ENCODE data around the gene C6orf62. TPM values are rescaled to one million over a fixed set of nuclear protein-coding genes. Genes with fewer than 3 reads are reported as not detected.
A peak's percentile ranks its signal among the peaks of the same experiment; 100 is the strongest.
"Not testable (repeated sequence)": the region's sequence is repeated elsewhere in the genome, so short reads cannot be mapped to it uniquely, and the experiment has no call there.

Gene C6orf62
- polyA plus RNA-seq, 2 of the 4 experiments (the other 2 are of a cell fraction), result 66.3 to 73.4 TPM

DNA sequence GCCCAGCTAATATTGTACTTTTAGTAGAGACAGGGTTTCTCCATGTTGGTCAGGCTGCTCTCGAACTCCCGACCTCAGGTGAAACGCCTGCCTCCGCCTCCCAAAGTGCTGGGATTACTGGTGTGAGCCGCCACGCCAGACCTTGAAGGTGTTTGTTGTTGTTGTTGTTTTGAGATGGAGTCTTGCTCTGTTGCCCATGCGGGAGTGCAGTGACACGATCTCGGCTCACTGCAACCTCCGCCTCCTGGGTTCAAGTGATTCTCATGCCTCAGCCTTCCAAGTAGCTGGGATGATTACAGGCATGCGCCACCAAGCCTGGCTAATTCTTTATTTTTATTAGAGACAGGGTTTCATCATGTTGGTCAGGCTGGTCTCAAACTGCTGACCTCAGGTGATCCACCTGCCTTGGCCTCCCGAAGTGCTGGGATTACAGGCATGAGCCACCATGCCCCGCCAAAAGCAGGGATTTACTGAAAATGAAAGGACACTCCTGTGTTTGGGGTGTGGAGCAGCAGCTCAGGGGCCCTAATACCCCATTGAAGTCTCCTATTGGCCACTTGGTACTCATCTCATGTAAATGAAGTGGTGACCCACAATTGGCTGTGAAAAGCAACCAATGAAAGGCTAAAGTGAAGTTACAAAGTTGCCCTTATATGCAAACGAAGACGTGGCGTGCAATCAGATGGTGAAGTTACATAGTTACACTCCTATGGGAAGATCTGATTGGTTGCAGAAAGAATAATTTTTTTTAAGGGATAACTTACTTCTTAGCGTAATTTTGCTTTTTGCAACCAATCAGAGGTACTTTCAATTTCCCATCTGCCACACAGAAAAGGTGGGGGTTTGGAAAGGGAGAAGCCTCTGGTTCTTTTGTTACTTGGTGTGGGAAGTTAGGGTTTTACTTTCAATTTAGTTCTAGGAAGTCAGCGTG, 50.6 kb downstream of the C6orf62 start:
- 1% methylated on average over 18 of the region's 18 CpGs for WGBS (ENCODE audit: missing lambda C conversion rate)
- H3K4me2 ChIP-seq, result peak overlapping the region; percentile 90
- DNase-seq (ENCODE audit: low read depth in 1 of 2, low spot score in 1 of 2) (peak; percentile 73 to 98), ATAC-seq (peak; percentile 89 to 91)
- POLR2A ChIA-PET, result interaction anchor here (0.5 to 1.2 kb wide), 5 partner anchors 9 to 86 kb away, joined by 3 to 6 read pairs (median 4); partner anchors contain the start of gene KIAA0319
- not testable (repeated sequence) for FAIRE-seq, H3K9me3 ChIP-seq
- H3K4me3 ChIP-seq, result peak overlapping the region; percentile 92
- TF ChIP-seq, protein P1, sequence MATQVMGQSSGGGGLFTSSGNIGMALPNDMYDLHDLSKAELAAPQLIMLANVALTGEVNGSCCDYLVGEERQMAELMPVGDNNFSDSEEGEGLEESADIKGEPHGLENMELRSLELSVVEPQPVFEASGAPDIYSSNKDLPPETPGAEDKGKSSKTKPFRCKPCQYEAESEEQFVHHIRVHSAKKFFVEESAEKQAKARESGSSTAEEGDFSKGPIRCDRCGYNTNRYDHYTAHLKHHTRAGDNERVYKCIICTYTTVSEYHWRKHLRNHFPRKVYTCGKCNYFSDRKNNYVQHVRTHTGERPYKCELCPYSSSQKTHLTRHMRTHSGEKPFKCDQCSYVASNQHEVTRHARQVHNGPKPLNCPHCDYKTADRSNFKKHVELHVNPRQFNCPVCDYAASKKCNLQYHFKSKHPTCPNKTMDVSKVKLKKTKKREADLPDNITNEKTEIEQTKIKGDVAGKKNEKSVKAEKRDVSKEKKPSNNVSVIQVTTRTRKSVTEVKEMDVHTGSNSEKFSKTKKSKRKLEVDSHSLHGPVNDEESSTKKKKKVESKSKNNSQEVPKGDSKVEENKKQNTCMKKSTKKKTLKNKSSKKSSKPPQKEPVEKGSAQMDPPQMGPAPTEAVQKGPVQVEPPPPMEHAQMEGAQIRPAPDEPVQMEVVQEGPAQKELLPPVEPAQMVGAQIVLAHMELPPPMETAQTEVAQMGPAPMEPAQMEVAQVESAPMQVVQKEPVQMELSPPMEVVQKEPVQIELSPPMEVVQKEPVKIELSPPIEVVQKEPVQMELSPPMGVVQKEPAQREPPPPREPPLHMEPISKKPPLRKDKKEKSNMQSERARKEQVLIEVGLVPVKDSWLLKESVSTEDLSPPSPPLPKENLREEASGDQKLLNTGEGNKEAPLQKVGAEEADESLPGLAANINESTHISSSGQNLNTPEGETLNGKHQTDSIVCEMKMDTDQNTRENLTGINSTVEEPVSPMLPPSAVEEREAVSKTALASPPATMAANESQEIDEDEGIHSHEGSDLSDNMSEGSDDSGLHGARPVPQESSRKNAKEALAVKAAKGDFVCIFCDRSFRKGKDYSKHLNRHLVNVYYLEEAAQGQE (IDR thresholded peaks at IDR 0.05), result 0 out of 2 replicates have a peak, but pooled peaks have one; percentile 19
- TF ChIP-seq POLR2A (IDR thresholded peaks at IDR 0.05; ENCODE audit: low read length), result peak; percentile 36; the same call in 1 of the 2 replicates
- peak; percentile 90 for TF ChIP-seq RFX5 (IDR thresholded peaks at IDR 0.05)
- TF ChIP-seq MAFK (IDR thresholded peaks at IDR 0.05; ENCODE audit: partially characterized antibody), result peak; percentile 77
- 0 out of 2 replicates have a peak, but pooled peaks have one; percentile 61 for TF ChIP-seq HOXB5 (CRISPR knock-in tag; IDR thresholded peaks at IDR 0.05)
- peak in 1 of 2 experiments; percentile 66; a peak in 3 of 5 replicates for TF ChIP-seq JUN (IDR thresholded peaks at IDR 0.05)
- TF ChIP-seq, protein P2, sequence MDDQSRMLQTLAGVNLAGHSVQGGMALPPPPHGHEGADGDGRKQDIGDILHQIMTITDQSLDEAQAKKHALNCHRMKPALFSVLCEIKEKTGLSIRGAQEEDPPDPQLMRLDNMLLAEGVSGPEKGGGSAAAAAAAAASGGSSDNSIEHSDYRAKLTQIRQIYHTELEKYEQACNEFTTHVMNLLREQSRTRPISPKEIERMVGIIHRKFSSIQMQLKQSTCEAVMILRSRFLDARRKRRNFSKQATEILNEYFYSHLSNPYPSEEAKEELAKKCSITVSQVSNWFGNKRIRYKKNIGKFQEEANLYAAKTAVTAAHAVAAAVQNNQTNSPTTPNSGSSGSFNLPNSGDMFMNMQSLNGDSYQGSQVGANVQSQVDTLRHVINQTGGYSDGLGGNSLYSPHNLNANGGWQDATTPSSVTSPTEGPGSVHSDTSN (IDR thresholded peaks at IDR 0.05), result 0 out of 2 replicates have a peak, but pooled peaks have one; percentile 41
- TF ChIP-seq CHD4 (IDR thresholded peaks at IDR 0.05; ENCODE audit: borderline replicate concordance), result 0 out of 2 replicates have a peak, but pooled peaks have one; percentile 49
- TF ChIP-seq, protein P3, sequence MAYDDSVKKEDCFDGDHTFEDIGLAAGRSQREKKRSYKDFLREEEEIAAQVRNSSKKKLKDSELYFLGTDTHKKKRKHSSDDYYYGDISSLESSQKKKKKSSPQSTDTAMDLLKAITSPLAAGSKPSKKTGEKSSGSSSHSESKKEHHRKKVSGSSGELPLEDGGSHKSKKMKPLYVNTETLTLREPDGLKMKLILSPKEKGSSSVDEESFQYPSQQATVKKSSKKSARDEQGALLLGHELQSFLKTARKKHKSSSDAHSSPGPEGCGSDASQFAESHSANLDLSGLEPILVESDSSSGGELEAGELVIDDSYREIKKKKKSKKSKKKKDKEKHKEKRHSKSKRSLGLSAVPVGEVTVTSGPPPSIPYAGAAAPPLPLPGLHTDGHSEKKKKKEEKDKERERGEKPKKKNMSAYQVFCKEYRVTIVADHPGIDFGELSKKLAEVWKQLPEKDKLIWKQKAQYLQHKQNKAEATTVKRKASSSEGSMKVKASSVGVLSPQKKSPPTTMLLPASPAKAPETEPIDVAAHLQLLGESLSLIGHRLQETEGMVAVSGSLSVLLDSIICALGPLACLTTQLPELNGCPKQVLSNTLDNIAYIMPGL (CRISPR knock-in tag; IDR thresholded peaks at IDR 0.05; ENCODE audit: borderline replicate concordance), result peak; percentile 10; the same call in 1 of the 2 replicates
- TF ChIP-seq, protein P4, sequence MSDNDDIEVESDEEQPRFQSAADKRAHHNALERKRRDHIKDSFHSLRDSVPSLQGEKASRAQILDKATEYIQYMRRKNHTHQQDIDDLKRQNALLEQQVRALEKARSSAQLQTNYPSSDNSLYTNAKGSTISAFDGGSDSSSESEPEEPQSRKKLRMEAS (IDR thresholded peaks at IDR 0.05), result peak; percentile 35
- TF ChIP-seq EHF (CRISPR knock-in tag; IDR thresholded peaks at IDR 0.05), result 0 out of 2 replicates have a peak, but pooled peaks have one; percentile 27
- TF ChIP-seq, protein P5, sequence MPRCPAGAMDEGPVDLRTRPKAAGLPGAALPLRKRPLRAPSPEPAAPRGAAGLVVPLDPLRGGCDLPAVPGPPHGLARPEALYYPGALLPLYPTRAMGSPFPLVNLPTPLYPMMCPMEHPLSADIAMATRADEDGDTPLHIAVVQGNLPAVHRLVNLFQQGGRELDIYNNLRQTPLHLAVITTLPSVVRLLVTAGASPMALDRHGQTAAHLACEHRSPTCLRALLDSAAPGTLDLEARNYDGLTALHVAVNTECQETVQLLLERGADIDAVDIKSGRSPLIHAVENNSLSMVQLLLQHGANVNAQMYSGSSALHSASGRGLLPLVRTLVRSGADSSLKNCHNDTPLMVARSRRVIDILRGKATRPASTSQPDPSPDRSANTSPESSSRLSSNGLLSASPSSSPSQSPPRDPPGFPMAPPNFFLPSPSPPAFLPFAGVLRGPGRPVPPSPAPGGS (IDR thresholded peaks at IDR 0.05), result peak; percentile 63; the same call in 1 of the 3 replicates
- CTCF ChIA-PET, result interaction anchor here (1.1 to 3.2 kb wide), 2 partner anchors 87 to 385 kb away, joined by 3 to 15 read pairs; no protein-coding TSS in a partner anchor
- peaks cover 28% of the 10 kb centered on the region for H3K4me1 ChIP-seq
- peak overlapping the region; percentile 96 to 99 for H3K27ac ChIP-seq

DNA sequence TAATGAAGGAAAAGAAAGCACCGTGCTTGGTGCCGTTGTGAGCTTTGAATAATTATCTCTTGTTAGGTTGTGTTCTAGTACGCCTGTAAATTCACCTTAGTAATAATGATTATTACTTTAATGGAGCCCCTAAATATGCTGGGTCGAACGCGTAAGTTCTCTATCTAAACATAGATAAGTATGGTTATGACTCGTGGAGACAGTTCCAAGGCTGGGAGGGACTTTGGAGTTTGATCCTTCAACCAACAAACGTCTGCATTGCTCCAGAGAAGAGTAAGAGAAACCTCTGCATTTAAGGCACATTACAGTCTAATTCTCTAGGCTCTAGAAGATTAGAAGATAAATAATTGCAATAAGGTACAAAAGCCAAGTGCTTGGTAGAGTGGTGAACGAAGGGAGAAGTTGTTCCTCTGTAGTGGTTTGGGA, 51.6 kb downstream of the C6orf62 start:
- TF ChIP-seq PHF8 (IDR thresholded peaks at IDR 0.05; ENCODE audit: borderline replicate concordance, low read depth) (no peak), HDAC2 (IDR thresholded peaks at IDR 0.05) (no peak), CEBPB (IDR thresholded peaks at IDR 0.05) (no peak), ZSCAN20 (CRISPR knock-in tag; IDR thresholded peaks at IDR 0.05) (no peak), POLR2A (IDR thresholded peaks at IDR 0.05; ENCODE audit: low read length) (no peak), BHLHE40 (IDR thresholded peaks at IDR 0.05; ENCODE audit: low read depth, low read length) (no peak), ZFP36 (IDR thresholded peaks at IDR 0.05; ENCODE audit: borderline replicate concordance, partially characterized antibody) (no peak), FOSL2 (IDR thresholded peaks at IDR 0.05) (no peak), FOSL2 (CRISPR knock-in tag; IDR thresholded peaks at IDR 0.05) (no peak), GATA3 (IDR thresholded peaks at IDR 0.05; ENCODE audit: borderline replicate concordance) (no peak), ESRRA (IDR thresholded peaks at IDR 0.05; ENCODE audit: borderline replicate concordance, low read length) (no peak)
- TF ChIP-seq, protein P6, sequence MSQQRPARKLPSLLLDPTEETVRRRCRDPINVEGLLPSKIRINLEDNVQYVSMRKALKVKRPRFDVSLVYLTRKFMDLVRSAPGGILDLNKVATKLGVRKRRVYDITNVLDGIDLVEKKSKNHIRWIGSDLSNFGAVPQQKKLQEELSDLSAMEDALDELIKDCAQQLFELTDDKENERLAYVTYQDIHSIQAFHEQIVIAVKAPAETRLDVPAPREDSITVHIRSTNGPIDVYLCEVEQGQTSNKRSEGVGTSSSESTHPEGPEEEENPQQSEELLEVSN (IDR thresholded peaks at IDR 0.05; ENCODE audit: borderline replicate concordance, low read depth), result no peak
- TF ChIP-seq, protein P4 (IDR thresholded peaks at IDR 0.05), result no peak
- TF ChIP-seq, protein P5 (IDR thresholded peaks at IDR 0.05), result no peak
- Histone ChIP-seq H3K4me3 (peak overlapping the region; percentile 92), H3K4me1 (peaks cover 37% of the 10 kb centered on the region), H3K9me3 (no peaks in the 10 kb centered on the region; the same call in 2 of the 3 replicates), H3K4me2 (peak overlapping the region; percentile 90), H3K27ac (peak overlapping the region; percentile 96 to 99)
- peak in 1 of 2 experiments; percentile 7 for DNase-seq (ENCODE audit: low read depth in 1 of 2, low spot score in 1 of 2)
- ATAC-seq, result no peak
- WGBS (ENCODE audit: missing lambda C conversion rate), result 3% methylated on average over 9 of the region's 9 CpGs
- FAIRE-seq, result no peak
- POLR2A ChIA-PET, result interaction anchor here (1.1 to 1.8 kb wide), 2 partner anchors 21 to 87 kb away, joined by 6 to 15 read pairs; partner anchors contain the start of gene KIAA0319
- CTCF ChIA-PET, result interaction anchor here (1.5 to 3.2 kb wide), 2 partner anchors 72 to 86 kb away, joined by 4 to 15 read pairs; no protein-coding TSS in a partner anchor

Data from A549 (cell line).